Karpas-422 (cell line): Measurements from ENCODE around the gene SULT2B1. TPM values are rescaled to one million over a fixed set of nuclear protein-coding genes. Genes with fewer than 3 reads are reported as not detected.

ENCODE experiments used
- DNase-seq: peaks from one replicate; pipeline ENCODE4 v3.0.0-alpha.2; 2015
- H2AFZ ChIP-seq: fragments of 200-600 bp; sonication (generic); 2 replicates; pipeline ENCODE4 v1.6.1; 2014; ENCODE audit warnings: antibody characterized with exemption, low read length, mixed read lengths
- H3K27ac ChIP-seq: fragments of 200-600 bp; sonication (generic); 2 replicates; pipeline ENCODE4 v1.5.1; 2014; ENCODE audit warnings: mild to moderate bottlenecking, low read length, moderate library complexity
- H3K27me3 ChIP-seq: fragments of 200-600 bp; sonication (generic); 2 replicates; pipeline ENCODE4 v1.6.1; 2014; ENCODE audit warnings: low read length, mixed read lengths
- H3K36me3 ChIP-seq: fragments of 200-600 bp; sonication (generic); 2 replicates; pipeline ENCODE4 v1.6.1; 2014; ENCODE audit warnings: low read length, mixed read lengths; ENCODE audit not compliant: insufficient read depth
- H3K4me1 ChIP-seq: fragments of 200-600 bp; sonication (generic); 2 replicates; pipeline ENCODE4 v1.6.1; 2014; ENCODE audit warnings: mild to moderate bottlenecking, low read length, mixed read lengths
- H3K4me2 ChIP-seq: fragments of 200-600 bp; sonication (generic); 2 replicates; pipeline ENCODE4 v1.6.1; 2014; ENCODE audit warnings: low read length, low read depth, mild to moderate bottlenecking; ENCODE audit not compliant: poor library complexity, severe bottlenecking
- H3K4me3 ChIP-seq: fragments of 200-600 bp; sonication (generic); 2 replicates; pipeline ENCODE4 v1.5.1; 2014; ENCODE audit warnings: mild to moderate bottlenecking, antibody characterized with exemption, low read length, mixed read lengths
- H3K79me2 ChIP-seq: fragments of 200-600 bp; sonication (generic); 2 replicates; pipeline ENCODE4 v1.6.1; 2014; ENCODE audit warnings: mild to moderate bottlenecking, low read length, mixed read lengths
- H3K9ac ChIP-seq: fragments of 200-600 bp; sonication (generic); 2 replicates; pipeline ENCODE4 v1.6.0; 2014; ENCODE audit warnings: low read length
- H3K9me2 ChIP-seq: fragments of 200-600 bp; sonication (generic), shearing (Covaris generic); replicated peaks from 2 replicates; pipeline ENCODE4 v1.6.0; 2014; ENCODE audit warnings: mild to moderate bottlenecking, low read length, moderate library complexity; ENCODE audit not compliant: insufficient read depth
- H3K9me3 ChIP-seq: fragments of 300-700, 200-600 bp; sonication (generic); 2 replicates; pipeline ENCODE4 v1.6.1; 2014; ENCODE audit warnings: low read length, mixed read lengths
- H4K20me1 ChIP-seq: fragments of 200-600 bp; sonication (generic); 2 replicates; pipeline ENCODE4 v1.6.1; 2014; ENCODE audit warnings: mild to moderate bottlenecking, antibody characterized with exemption, low read length, low read depth; ENCODE audit not compliant: insufficient read depth
- total RNA-seq: library from RNA; depleted of rRNA; stranded (reverse); fragments of >200 nt; shearing (Covaris generic); gene quantifications from 2 replicates; pipeline ENCODE4 v1.2.3, GENCODE V29; 2014; ENCODE audit warnings: low replicate concordance

SULT2B1 gene
- total RNA-seq, 1 experiment from 2014 or later = not detected

GRCh38 chr19:48619692-48620585 lies 68.0 kb downstream of the SULT2B1 start:
- Histone ChIP-seq H3K9me2 (no peaks in the 10 kb centered on the region), H3K27me3 (no peaks in the 10 kb centered on the region), H2AFZ (no peak overlapping the region), H3K9ac (peak overlapping the region; percentile 95), H3K27ac (peak overlapping the region; percentile 77), H3K4me3 (peak overlapping the region; percentile 93), H3K4me1 (peaks cover 47% of the 10 kb centered on the region), H3K4me2 (peak overlapping the region; percentile 90), H3K36me3 (peaks cover 37% of the 10 kb centered on the region), H3K9me3 (no peaks in the 10 kb centered on the region), H4K20me1 (peaks cover 25% of the 10 kb centered on the region), H3K79me2 (peaks cover 46% of the 10 kb centered on the region)
- no peak for DNase-seq

- Histone ChIP-seq H3K4me2 (peak overlapping the region; percentile 67), H3K27me3 (no peaks in the 10 kb centered on the region), H2AFZ (no peak overlapping the region), H3K79me2 (peaks cover 35% of the 10 kb centered on the region), H3K9me3 (no peaks in the 10 kb centered on the region), H3K9ac (peak overlapping the region; percentile 65), H3K4me3 (peak overlapping the region; percentile 59), H3K9me2 (no peaks in the 10 kb centered on the region), H3K4me1 (peaks cover 35% of the 10 kb centered on the region), H3K36me3 (peaks cover 5% of the 10 kb centered on the region), H3K27ac (no peak overlapping the region; the same call in 1 of the 2 replicates), H4K20me1 (peaks cover 8% of the 10 kb centered on the region)
- DNase-seq = no peak
Observed at GRCh38 chr19:48623556-48624066, 71.6 kb downstream of the SULT2B1 start.

- Histone ChIP-seq H3K9me2 (no peaks in the 10 kb centered on the region), H2AFZ (no peak overlapping the region), H3K9ac (peak overlapping the region; percentile 88)
Observed at GRCh38 chr19:48624067-48624594, 72.2 kb downstream of the SULT2B1 start.

GRCh38 chr19:48624791-48625723 lies 73.1 kb downstream of the SULT2B1 start:
- peak overlapping the region; percentile 86 for H3K4me2 ChIP-seq
- H2AFZ ChIP-seq = no peak overlapping the region
- no peak overlapping the region; the same call in 1 of the 2 replicates for H3K27ac ChIP-seq
- peaks cover 25% of the 10 kb centered on the region for H3K79me2 ChIP-seq
- peak overlapping the region; percentile 88 for H3K9ac ChIP-seq
- no peaks in the 10 kb centered on the region for H3K27me3 ChIP-seq
- peaks cover 11% of the 10 kb centered on the region for H3K36me3 ChIP-seq
- DNase-seq = no peak
- H3K9me3 ChIP-seq = no peaks in the 10 kb centered on the region
- H3K4me1 ChIP-seq = peaks cover 33% of the 10 kb centered on the region
- H4K20me1 ChIP-seq = peaks cover 10% of the 10 kb centered on the region
- H3K9me2 ChIP-seq = no peaks in the 10 kb centered on the region
- peak overlapping the region; percentile 93 for H3K4me3 ChIP-seq

More at GRCh38 chr19:48624067-48624594, 72.2 kb downstream of the SULT2B1 start:
- DNase-seq = peak; percentile 99
- peak overlapping the region; percentile 93 for H3K4me3 ChIP-seq
- no peaks in the 10 kb centered on the region for H3K9me3 ChIP-seq
- peaks cover 32% of the 10 kb centered on the region for H3K79me2 ChIP-seq
- peak overlapping the region; percentile 86 for H3K4me2 ChIP-seq
- H3K4me1 ChIP-seq = peaks cover 35% of the 10 kb centered on the region
- no peak overlapping the region; the same call in 1 of the 2 replicates for H3K27ac ChIP-seq
- no peaks in the 10 kb centered on the region for H3K27me3 ChIP-seq
- H3K36me3 ChIP-seq = peaks cover 3% of the 10 kb centered on the region; the same call in 1 of the 2 replicates
- peaks cover 6% of the 10 kb centered on the region; the same call in 1 of the 2 replicates for H4K20me1 ChIP-seq

GRCh38 chr19:48625891-48626327 lies 73.9 kb downstream of the SULT2B1 start:
- Histone ChIP-seq H3K9me3 (no peaks in the 10 kb centered on the region), H4K20me1 (peaks cover 13% of the 10 kb centered on the region), H3K4me1 (peaks cover 28% of the 10 kb centered on the region), H3K27me3 (no peaks in the 10 kb centered on the region), H3K27ac (no peak overlapping the region), H3K79me2 (peaks cover 19% of the 10 kb centered on the region), H3K4me3 (no peak overlapping the region), H3K9ac (no peak overlapping the region), H2AFZ (no peak overlapping the region), H3K36me3 (peaks cover 14% of the 10 kb centered on the region), H3K4me2 (no peak overlapping the region), H3K9me2 (no peaks in the 10 kb centered on the region)
- DNase-seq = no peak

GRCh38 chr19:48627201-48627864 lies 75.4 kb downstream of the SULT2B1 start:
- H4K20me1 ChIP-seq = peaks cover 13% of the 10 kb centered on the region
- H3K9ac ChIP-seq = no peak overlapping the region
- H3K79me2 ChIP-seq = peaks cover 19% of the 10 kb centered on the region
- H3K4me1 ChIP-seq = peaks cover 21% of the 10 kb centered on the region
- no peak overlapping the region for H3K4me2 ChIP-seq
- H3K4me3 ChIP-seq = no peak overlapping the region
- no peak overlapping the region for H3K27ac ChIP-seq
- H3K36me3 ChIP-seq = peaks cover 14% of the 10 kb centered on the region
- no peak overlapping the region for H2AFZ ChIP-seq
- no peaks in the 10 kb centered on the region for H3K9me2 ChIP-seq
- DNase-seq = no peak
- no peaks in the 10 kb centered on the region for H3K9me3 ChIP-seq
- H3K27me3 ChIP-seq = no peaks in the 10 kb centered on the region

- no peak overlapping the region for H3K27ac ChIP-seq
- DNase-seq = no peak
- H3K36me3 ChIP-seq = peaks cover 14% of the 10 kb centered on the region
- peaks cover 13% of the 10 kb centered on the region for H4K20me1 ChIP-seq
- peaks cover 19% of the 10 kb centered on the region for H3K4me1 ChIP-seq
- no peak overlapping the region for H3K4me2 ChIP-seq
- no peaks in the 10 kb centered on the region for H3K27me3 ChIP-seq
- no peaks in the 10 kb centered on the region for H3K9me3 ChIP-seq
- peaks cover 19% of the 10 kb centered on the region for H3K79me2 ChIP-seq
- H3K9ac ChIP-seq = no peak overlapping the region
- H2AFZ ChIP-seq = no peak overlapping the region
- H3K9me2 ChIP-seq = no peaks in the 10 kb centered on the region
- H3K4me3 ChIP-seq = no peak overlapping the region
Observed at GRCh38 chr19:48627865-48628314, 75.9 kb downstream of the SULT2B1 start.
